Left lobe of liver (tissue), 2 donors: ENCODE data around the gene MAML2. TPM values are rescaled to one million over a fixed set of nuclear protein-coding genes. Genes with fewer than 3 reads are reported as not detected.

Source experiments
- ATAC-seq: fragments of 200-7000 bp; cut with Tn5 transposase; one replicate; pipeline ENCODE4 v1.9.1; 2020; ENCODE audit warnings: mild to moderate bottlenecking, moderate library complexity
- DNase-seq: peaks from one replicate; pipeline ENCODE4 v3.0.0-alpha.2; 2020; ENCODE audit warnings: low spot score
- total RNA-seq: library from RNA; stranded (reverse); gene quantifications from one replicate; pipeline ENCODE4 v1.2.1, GENCODE V29; 2021
- donor health status: DM: no; HTN: no; CAD: no; lungs with moderate emphysema.
- donor health status: DM: no; HTN: yes; CAD: no.

The MAML2 gene
- total RNA-seq, 1 donor from 2014 or later = 1.0 TPM

DNA sequence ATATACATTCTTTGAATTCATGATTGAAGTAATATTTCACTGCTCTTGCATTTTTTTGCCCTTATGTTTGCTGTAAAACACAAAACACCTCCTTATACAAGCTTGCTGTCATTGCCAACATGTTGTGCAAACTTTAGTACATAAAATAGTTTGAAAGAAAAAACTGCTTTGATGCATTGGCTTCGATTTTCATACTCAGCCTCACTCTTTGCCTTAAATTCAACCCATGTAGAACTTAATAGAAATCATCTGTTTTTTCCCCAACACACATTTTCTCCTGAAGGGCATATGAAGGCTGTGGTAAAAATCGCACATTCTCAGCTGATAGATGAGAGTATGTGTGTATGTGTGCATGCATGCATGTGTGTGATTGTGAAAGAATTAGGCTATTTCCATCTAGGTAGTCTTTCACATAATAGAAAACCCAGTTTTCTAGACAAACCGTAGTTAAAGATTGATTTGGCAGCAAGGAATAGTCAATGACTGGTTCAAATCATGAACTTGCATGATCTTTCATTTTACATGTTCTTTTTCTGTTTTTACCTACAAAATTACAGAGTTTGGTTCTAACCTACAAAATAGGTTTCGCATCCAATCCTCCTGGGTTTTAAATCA lies 346.3 kb downstream of the MAML2 start:
- DNase-seq (no peak), ATAC-seq (no peak)

DNA sequence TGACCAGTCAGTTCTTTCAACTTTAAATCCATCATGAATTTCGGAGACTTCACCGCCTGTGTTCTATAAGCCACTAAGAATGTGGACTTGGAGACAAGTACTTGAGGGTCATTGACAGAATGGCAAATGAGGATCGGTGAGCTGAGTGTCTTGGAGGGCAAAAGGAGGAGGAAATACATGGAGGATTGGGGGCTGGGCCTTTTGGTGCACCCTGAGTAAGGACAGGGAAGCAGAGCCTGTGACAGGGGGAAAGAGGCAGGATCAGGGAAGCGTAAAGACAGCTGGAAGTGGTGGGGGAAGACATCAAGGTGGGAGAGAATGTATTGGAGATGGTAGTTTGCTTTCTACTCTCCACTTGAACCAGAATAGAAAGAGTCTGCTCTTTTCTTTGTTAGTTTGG lies 348.7 kb downstream of the MAML2 start:
- ATAC-seq (no peak), DNase-seq (no peak)

DNA sequence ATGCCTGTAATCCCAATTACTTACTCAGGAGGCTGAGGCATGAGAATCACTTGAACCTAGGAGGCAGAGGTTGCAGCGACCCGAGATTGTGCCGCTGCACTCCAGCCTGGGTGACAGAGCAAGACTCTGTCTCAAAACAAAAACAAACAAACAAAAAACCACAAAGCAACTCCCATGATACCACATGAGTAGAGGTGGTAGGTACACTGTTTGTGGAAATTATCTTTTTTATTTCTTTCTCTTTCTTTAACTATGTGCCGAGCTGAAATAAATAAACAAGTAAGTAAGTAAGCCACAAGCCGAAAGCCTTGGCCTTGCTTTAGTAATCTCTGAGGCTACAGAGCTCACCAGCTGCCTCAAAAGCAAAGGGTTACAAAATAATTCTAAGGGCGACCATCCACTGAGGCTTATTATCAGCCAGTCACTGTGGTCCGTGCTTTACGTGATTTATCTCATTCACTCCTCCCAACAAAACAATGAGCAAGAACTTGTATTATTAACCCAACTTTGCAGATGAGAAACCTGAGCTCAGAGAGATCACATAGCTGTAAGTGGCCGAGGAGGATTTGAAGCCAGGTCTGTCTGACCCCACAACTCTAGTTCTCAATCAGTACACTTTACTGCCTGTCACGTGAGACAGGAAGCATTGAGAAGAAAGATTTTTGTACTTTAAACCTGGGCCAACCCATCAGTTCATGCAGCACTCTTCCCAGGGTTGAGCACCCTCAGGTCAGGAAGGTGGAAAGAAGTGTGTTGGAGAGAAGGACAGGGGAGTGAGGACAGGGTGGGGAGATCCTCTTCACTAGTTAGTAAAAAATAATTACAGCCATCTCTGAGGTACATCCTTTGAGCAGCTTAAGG lies 349.3 kb downstream of the MAML2 start:
- ATAC-seq (no peak), DNase-seq (no peak)

DNA sequence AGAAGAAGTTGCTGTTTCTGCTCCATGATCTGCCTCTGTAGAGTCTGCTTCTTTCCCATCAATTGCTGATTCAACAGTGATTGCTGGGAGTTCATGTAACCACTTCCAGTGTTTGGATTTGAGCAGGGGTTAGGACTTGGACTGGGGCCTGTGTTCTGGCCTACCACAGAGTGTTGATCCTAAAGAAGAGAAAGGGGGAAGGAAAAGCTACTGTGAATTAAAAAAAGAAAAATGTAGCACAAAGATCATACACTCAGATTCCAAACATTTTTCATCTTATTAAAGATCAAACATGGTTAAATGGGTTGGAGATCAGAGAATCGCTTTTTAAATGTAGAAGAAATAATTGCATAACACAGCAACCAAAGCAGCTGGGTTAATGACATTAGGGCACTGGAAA lies 351.4 kb downstream of the MAML2 start:
- no peak for DNase-seq
- ATAC-seq = no peak

- no peak for DNase-seq
- ATAC-seq = no peak
Measured at GRCh38 chr11:95991101-95991500, 351.9 kb downstream of the MAML2 start.

DNA sequence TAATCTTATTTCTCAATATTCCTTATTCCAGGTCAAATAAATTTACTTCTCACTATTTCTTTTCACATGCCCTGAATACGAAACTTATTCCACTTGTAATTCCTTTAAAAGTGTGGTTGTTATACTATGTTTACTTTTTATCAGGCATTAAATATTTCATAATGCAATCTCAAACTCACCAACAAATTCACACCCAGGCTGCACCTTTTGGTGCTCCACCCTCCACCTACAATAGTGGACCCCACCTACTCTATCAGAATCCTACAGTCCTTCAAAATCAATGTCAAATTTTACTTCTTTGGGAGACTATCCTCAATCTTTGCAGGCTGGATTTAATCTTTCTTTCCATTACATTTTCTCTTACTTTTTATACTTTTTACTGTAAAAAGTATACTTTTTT lies 353.2 kb downstream of the MAML2 start:
- DNase-seq (no peak), ATAC-seq (no peak)

DNA sequence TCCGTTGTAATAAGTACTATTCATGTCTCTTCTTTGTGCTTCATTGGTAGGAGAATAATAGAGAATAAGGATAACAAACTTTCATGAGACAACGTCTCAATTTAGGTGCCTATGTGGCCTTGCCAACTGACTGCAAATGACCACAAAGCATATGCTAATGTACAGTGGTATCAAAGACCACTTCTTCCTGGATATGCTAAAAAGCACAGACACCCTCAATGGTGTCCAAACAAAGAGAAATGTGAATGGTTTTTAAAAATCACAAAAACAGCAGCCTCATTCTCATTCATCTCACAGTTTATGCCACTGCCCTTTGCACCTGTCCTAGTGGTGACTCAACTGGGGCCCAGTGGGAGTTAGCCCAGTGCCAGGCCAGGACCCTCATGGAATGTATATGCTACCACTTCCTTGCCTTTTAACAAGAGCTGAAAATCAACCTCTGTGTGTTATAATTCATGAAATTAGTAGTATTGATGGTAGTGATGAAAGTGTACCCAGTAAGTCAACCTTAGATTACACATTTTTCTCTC lies 353.9 kb downstream of the MAML2 start:
- ATAC-seq = no peak
- DNase-seq = no peak

DNA sequence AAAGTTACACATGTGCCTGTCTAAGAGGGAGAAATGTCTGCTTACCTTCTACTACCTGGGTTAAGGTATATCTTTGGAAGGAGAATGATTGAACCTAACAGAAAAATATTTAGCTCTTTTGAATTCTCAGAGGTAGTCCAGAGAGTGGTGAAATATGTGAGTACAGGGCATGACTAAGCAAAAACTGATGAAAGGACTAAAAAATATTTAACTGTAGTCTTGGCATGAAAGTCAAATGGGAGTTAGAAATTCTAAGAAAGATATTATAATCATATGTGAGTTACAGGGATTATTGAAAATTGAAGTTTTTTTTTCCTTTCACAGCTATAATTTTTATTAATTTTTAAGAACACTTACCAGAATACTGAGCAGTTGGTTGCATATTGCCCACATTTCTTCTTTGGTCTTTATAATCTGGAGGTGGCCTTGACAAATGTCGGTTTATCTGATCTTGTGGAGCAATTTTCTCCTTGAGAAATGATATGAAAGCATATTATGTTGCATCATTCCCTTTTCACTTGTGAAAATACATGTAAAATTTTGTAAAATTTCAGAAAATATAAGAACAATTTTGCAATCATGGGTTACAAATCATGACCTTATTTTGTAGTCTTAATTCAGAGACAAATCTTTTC lies 357.7 kb downstream of the MAML2 start:
- ATAC-seq = no peak
- no peak for DNase-seq

DNA sequence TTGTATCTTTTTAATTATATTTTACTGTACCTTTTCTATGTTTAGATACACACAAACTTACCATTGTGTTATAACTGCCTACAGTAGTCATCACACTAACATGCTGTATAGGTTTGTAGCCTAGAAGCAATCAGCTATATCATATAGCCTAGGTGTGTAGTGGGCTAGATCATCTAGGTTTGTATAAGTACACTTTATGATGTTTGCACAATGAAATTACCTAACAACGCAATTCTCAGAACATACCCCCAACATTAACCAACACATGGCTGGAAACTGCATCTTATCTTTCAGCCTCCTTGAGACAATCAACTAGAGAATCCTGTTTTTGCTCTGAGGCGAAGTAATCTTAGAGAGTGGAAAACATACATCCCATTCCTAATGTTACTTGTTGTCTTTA lies 358.9 kb downstream of the MAML2 start:
- no peak for DNase-seq

DNA sequence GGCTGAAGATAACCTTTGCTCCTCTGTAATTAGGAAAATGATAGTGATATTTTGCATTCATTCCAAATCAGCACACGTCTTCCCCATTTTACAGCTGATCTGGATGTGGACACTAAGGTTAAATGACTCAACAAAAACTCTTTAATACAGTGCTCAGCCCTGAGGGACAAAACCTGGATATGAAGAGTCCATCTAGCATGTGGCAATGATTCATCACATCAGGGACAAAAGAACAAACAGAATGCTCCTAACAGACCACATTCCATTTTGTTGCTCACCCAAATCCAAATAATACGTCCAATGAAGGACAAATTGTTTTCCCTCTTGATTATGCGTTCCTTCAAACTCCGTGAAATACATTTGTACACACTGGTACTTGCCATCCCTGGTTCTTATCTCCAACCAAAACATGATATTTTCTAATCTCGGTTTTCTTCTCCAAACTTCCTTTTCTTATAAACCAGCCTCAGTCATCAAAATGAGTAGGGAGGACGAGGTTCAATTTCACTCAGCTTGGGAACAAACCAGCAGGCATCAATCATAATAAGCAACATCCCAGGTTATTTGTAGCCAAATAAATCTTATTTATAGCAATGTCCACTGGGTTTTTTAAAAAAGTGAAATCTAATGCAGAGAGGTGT lies 365.3 kb downstream of the MAML2 start:
- no peak for DNase-seq
- ATAC-seq = no peak

More for the DNA sequence above, 358.9 kb downstream of the MAML2 start:
- ATAC-seq = no peak

DNA sequence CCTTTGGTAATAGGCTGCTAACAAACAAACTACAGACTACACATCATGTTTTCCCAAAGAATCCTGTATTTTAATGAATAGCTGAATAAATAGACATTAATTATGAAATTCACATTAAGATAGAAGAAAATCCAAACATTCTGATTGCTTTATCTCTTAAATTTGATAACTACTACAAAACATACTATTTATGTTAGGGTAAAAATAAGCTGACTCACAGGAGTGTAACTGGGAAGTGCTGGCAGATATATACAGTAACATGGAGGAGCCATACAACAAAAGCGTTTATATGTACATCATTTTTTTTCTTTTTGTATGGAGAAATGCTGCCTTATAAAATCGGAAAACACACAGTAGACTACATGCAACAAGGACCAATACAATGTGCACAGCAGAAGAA lies 366.4 kb downstream of the MAML2 start:
- DNase-seq (no peak), ATAC-seq (no peak)

DNA sequence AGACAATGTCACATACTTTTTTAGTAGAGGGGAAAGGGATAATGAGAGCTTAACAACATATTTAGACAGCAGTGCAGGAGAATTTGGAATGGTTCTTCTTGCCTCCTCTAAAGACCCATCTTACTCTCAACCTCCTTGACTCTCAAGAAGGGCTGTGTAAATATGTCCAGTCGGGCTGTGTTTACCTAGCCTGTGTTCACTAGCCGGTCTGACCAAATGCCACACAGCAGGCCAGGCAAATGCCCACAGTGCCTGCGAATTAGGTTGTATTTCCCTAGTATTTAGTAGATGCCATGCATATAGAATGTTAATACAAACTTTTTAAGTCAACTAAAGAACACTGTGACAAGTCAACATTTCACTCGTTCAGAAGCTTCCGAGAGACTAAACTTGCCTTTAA lies 367.7 kb downstream of the MAML2 start:
- no peak for ATAC-seq
- DNase-seq = no peak

GRCh38 chr11:95972060-95972459 lies 370.9 kb downstream of the MAML2 start:
- DNase-seq = no peak
- ATAC-seq = no peak

DNA sequence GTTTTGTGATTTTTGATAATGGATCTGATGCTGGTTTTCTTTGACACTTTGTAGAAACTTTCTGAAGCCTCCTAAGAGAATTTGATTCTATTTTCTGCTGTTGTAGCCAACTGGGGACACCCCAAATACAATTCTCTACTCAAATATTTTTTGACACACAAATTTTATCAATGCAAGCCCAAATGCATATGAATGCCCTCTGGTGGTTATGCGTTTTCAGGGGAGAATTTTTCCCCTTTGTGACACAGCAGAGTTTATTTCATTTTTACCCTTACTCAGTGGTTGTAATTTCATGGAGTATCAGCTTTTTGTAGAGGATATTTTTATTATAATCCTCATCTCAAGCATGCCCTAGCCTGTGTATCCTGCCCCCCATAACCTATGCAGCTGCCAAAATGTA lies 374.4 kb downstream of the MAML2 start:
- DNase-seq (no peak), ATAC-seq (no peak)

DNA sequence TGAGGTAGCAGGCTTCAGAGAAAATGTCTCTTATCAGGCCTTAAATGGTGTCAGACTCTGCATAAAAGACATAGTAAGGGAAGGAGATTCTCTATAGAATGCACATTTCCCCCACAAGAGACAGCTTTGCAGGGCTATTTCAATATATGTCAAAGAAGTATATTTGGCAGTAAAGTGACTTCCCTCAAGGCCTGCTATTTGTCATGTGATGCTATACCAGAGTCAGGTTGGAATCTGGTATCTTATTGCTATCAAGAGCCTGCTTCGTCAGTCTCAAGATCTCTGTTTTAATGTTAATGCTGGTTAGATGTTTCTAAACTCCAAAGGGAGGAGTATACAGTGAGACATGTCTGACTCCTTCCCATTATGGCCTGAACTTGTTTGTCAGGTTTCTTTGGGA lies 378.7 kb downstream of the MAML2 start:
- ATAC-seq (no peak), DNase-seq (no peak)

GRCh38 chr11:95961758-95962157 lies 381.2 kb downstream of the MAML2 start:
- DNase-seq (no peak), ATAC-seq (no peak)

DNA sequence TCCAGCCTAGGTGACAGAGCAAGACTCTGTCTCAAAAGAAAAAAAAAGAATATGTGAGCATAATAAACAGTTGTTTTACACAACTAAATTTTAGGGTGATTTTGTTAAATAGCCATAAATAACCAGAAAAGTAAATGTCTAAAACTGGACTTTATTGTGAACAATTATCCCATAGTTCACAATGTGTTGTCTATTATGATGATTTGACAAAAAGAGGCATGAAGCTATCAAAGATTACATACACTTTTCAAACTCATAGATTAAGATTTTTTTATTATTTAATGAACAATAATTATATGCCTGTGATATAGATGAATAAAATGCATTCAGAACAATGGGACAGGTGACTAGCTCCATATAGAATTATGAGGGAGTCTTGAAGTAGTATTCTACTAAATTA lies 392.1 kb downstream of the MAML2 start:
- ATAC-seq = no peak
- DNase-seq = no peak

DNA sequence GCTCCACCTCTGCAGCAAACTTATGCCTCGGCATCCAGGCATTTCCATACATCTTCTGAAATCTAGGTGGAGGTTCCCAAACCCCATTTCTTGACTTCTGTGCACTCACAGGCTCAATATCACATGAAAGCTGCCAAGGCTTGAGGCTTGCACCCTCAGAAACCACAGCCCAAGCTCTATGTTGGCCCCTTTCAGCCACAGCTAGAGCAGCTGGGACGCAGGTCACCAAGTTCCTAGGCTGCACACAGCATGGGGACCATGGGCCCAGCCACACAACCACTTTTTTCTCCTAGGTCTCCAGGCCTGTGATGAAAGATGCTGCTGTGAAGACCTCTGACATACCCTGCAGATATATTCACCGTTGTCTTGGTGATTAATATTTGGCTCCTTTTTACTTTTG lies 394.4 kb downstream of the MAML2 start:
- DNase-seq (no peak), ATAC-seq (no peak)

GRCh38 chr11:95944623-95945022 lies 398.4 kb downstream of the MAML2 start:
- ATAC-seq = no peak
- no peak for DNase-seq

DNA sequence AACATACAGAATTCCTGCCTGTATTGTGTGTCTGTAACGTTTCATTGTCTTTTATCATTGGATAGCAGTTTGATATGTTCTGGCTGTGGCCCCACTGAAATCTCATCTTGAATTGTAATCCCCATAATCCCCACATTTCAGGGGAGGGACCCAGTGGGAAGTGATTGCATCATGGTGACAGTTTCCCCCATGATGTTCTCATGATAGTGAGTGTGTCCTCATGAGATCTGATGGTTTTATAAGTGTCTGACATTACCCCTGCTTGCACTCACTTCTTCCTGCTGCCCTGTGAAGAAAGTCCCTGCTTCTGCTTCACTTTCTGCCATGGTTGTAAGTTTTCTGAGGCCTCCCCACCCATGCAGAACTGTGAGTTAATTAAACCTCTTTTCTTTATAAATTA lies 399.4 kb downstream of the MAML2 start:
- no peak for ATAC-seq
- DNase-seq = no peak

GRCh38 chr11:95939091-95939490 lies 403.9 kb downstream of the MAML2 start:
- no peak for DNase-seq
- ATAC-seq = no peak
